GM21526 (cell line): ENCODE measurements around the gene UBL4B.
"Not testable (repeated sequence)": the region's sequence is repeated elsewhere in the genome, so short reads cannot be mapped to it uniquely, and the experiment has no call there.

ENCODE experiments used
- ATAC-seq: cut with Tn5 transposase; IDR thresholded peaks from one replicate; pipeline ENCODE4 v1.9.1; 2021; ENCODE audit warnings: moderate library complexity; ENCODE audit not compliant: unreplicated experiment, low FRiP score

UBL4B gene

GRCh38 chr1:110112143-110112542 lies at the start of gene UBL4B:
Gene UBL4B, plus strand, starts transcription at chr1:110112443. Its CDS starts 92 bp downstream, at chr1:110112535.
- ATAC-seq, result no peak

GRCh38 chr1:110062612-110063011 lies 49.6 kb upstream of the UBL4B start:
- ATAC-seq, result no peak

GRCh38 chr1:110063781-110064180 lies 48.5 kb upstream of the UBL4B start:
- no peak for ATAC-seq

GRCh38 chr1:110064576-110065337 lies 47.5 kb upstream of the UBL4B start:
- ATAC-seq, result no peak

- no peak for ATAC-seq
These were observed 46.4 kb upstream of the UBL4B start for GRCh38 chr1:110065841-110066240.

GRCh38 chr1:110067479-110067892 lies 44.8 kb upstream of the UBL4B start:
- no peak for ATAC-seq

GRCh38 chr1:110067893-110068645 lies 44.2 kb upstream of the UBL4B start:
- no peak for ATAC-seq

GRCh38 chr1:110068646-110069403 lies 43.4 kb upstream of the UBL4B start:
- ATAC-seq, result no peak

GRCh38 chr1:110069404-110070281 lies 42.6 kb upstream of the UBL4B start:
- no peak for ATAC-seq

GRCh38 chr1:110070282-110070669 lies 42.0 kb upstream of the UBL4B start:
- ATAC-seq, result no peak

GRCh38 chr1:110070671-110071242 lies 41.5 kb upstream of the UBL4B start, which contains the start of gene ALX3:
Gene ALX3, minus strand, starts transcription at chr1:110070672. Its CDS starts 60 bp downstream, at chr1:110070612.
- no peak for ATAC-seq

- no peak for ATAC-seq
These were observed 38.1 kb upstream of the UBL4B start for GRCh38 chr1:110074166-110074565.

GRCh38 chr1:110076789-110077500 lies 35.3 kb upstream of the UBL4B start:
- ATAC-seq, result no peak

GRCh38 chr1:110079995-110080394 lies 32.2 kb upstream of the UBL4B start:
- not testable (repeated sequence) for ATAC-seq

- no peak for ATAC-seq
These were observed 31.2 kb upstream of the UBL4B start for GRCh38 chr1:110081061-110081460.

GRCh38 chr1:110082477-110082876 lies 29.8 kb upstream of the UBL4B start:
- no peak for ATAC-seq

- ATAC-seq, result no peak
These were observed 29.0 kb upstream of the UBL4B start for GRCh38 chr1:110083061-110083865.

- no peak for ATAC-seq
These were observed 28.4 kb upstream of the UBL4B start for GRCh38 chr1:110083866-110084226.
